ENCODE results near the gene C1orf21.

DNA sequence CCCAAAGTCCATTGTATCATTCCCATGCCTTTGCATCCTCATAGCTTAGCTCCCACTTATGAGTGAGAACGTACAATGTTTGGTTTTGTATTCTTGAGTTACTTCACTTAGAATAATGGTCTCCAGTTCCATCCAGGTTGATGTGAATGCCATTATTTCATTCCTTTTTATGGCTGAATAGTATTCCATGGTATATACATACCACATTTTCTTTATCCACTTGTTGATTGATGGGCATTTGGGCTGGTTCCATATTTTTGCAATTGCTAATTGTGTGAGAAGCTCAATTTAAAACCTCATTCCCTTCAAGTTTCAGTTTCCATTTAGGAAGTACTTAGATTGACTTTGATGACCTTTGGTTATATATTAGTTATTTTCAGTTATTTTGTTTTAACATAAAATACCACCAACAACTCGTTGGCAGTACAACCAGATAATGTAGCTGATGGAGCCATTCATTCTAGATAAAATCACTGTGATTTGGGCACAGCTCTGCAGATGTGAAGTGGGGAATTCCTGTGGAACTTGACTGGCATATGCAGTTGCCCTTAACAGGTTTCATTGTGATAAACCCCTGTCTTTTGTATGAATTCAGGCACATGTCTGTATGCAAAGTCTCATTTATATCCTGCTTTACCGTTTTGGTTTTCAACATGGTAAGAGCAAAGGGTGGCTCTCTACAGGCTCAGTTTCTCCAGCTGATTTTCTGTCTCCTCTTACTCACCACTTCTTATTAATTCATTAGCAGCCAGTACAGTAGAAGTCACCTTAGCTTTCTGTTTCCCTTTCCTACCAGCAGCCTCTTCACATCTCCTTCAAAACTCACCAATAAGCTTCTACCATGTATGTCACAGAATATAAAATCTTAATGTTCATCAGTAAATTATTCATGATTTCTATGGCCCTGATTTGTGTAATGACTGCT is 170.9 kb downstream of the C1orf21 start:
- no peak for TF ChIP-seq RFX5 (IDR thresholded peaks at IDR 0.05; ENCODE audit: low read depth, low read length)
- TF ChIP-seq POLR2A (IDR thresholded peaks at IDR 0.05; ENCODE audit: low read depth, low read length) = no peak
- no peak for TF ChIP-seq BHLHE40 (IDR thresholded peaks at IDR 0.05; ENCODE audit: low read depth, low read length)
- TF ChIP-seq, protein P1, sequence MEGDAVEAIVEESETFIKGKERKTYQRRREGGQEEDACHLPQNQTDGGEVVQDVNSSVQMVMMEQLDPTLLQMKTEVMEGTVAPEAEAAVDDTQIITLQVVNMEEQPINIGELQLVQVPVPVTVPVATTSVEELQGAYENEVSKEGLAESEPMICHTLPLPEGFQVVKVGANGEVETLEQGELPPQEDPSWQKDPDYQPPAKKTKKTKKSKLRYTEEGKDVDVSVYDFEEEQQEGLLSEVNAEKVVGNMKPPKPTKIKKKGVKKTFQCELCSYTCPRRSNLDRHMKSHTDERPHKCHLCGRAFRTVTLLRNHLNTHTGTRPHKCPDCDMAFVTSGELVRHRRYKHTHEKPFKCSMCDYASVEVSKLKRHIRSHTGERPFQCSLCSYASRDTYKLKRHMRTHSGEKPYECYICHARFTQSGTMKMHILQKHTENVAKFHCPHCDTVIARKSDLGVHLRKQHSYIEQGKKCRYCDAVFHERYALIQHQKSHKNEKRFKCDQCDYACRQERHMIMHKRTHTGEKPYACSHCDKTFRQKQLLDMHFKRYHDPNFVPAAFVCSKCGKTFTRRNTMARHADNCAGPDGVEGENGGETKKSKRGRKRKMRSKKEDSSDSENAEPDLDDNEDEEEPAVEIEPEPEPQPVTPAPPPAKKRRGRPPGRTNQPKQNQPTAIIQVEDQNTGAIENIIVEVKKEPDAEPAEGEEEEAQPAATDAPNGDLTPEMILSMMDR (conservative IDR thresholded peaks at IDR 0.05; ENCODE audit: low read depth, low read length) = no peak
- TF ChIP-seq MXI1 (IDR thresholded peaks at IDR 0.05; ENCODE audit: borderline replicate concordance, low read depth, low read length) = no peak
- no peak for TF ChIP-seq SMC3 (IDR thresholded peaks at IDR 0.05; ENCODE audit: low read depth, low read length)
